GOT3 (cell line): Measurements from ENCODE around the gene CATSPER4.
A peak's percentile ranks its signal among the peaks of the same experiment; 100 is the strongest.

ENCODE experiments used
- DNase-seq: peaks from one replicate; lab custom pipeline; 2025; ENCODE audit warnings: mixed read lengths; lab: John Stamatoyannopoulos, UW

Gene CATSPER4

DNA sequence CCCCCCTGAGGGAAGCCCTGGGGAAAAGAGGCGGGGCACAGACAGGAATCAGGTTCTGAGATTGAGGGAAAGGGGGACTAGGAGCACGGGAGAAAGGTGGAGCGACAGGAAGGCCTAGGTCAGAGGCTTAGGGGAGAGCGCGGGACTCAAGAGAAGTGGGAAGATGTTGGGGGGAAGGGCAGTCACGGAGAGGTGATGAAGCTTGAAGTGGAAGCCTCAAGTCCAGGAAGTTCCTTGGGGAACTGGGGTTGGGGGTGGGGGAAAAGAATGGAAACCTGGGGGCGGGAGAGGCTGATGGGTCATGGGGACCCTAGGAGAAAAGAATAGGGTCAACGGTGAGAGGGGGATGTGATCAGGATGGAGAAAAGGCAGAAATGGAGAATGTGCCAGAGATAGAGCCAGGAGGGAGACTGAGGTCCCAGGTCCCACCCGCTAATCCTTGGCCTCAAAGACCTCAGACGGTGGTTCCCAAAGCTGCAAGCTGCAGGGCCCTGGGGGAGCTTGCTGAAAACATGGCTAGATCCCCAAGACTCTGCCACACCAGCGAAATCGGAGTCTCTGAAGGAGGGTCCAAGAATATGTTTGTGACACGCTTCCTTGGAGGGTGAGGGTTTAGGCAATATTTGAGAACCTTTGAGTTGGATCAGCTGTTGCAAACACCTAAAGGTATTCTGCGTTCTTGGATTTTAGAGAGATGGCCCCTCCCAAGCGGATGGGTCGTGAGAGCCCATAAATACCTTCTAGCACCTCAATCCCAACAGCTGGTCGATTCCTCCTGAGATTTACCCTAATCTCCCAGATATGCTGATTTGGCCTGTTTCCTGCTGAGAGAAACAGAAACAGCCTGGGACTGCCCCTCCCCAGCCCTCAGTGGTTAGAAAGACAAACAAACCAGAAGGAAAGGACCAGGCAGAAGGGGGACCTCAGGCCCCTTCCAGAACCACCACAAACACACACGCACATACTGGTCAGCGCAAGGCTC is 25.2 kb upstream of the CATSPER4 start:
- DNase-seq = no peak

DNA sequence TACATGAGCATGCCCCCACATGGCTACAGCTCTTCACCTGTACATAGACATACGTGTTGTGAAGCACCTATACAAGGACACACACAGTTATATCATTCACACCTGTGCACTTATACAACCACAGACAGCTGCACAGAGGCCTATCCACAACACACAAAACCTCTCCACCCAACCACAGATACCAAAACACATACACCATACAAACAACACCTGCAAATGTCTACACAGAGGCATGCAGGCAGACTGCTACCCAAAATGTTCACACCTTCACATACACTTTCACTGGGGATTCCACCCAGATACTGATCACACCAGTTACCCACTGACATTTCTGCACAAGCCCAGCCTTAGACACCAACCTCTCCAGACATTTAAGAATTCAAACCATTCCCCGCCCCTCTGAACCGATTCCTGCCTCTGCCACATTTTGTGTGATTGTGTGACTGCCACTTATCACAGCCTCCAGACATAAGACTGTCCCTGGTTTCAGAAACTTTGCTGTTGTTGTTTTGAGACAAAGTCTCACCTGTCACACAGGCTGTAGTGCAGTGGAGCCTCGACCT is 23.6 kb upstream of the CATSPER4 start:
- DNase-seq = no peak

DNA sequence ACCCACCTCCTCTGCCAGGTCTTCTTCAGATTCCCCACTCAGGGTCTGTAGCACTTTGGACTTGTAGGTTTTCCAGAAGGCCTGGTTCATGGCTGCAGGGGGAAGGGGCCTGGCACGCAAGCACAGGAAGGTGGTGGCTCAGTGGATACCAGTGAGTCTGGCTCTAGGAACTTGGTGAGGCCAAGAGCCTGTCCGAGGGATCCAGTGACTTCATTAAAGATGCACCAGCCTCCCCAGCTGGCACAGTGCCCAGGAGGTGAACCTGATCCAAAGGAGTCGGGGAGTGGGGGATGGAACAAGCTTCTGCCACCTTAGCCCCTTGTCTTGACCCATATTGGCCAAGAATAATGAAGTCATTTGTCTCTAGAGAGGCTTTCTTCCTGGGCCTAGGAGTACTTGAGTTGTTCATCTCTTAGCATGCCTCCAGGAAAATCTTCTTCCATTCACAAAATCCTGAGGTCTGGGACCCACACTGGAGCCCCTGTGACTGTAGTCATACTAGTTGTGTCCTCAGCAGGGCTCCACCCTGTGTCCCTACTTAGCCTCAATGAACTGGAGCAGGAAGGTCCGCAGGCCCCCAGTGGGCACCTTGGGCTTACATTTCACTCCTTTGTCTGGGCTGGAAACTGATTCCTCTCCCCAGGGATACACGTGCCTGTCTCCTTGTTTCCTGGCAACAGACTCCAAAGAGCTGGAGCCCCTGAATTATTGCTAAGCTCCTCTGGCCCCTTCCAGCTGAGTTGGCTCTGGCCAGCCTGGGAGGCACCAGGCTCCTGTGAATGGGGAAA is 21.8 kb upstream of the CATSPER4 start, which contains the start of gene C1orf232:
Gene C1orf232 (minus strand): TSS at position 554 of the 788 bp plus-strand sequence. CDS start 464 bp downstream, at position 90.
- no peak for DNase-seq

DNA sequence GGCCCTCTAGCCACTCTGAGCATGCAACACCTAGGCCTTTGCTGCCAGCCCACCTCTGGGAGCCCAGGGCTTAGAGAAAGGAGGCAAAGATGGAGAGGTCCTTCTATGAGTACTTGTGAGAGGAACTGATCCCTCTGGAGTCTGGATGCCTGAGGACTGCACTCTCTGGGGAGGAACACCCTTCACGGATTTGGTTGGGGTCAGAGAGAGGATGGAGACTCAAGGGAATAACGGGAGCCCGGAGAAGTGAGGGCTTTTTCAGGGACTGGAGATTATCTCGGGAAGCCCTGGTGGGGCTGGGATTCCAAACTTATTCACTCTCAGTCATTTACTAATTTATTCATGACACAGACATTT is 21.2 kb upstream of the CATSPER4 start:
- no peak for DNase-seq

DNA sequence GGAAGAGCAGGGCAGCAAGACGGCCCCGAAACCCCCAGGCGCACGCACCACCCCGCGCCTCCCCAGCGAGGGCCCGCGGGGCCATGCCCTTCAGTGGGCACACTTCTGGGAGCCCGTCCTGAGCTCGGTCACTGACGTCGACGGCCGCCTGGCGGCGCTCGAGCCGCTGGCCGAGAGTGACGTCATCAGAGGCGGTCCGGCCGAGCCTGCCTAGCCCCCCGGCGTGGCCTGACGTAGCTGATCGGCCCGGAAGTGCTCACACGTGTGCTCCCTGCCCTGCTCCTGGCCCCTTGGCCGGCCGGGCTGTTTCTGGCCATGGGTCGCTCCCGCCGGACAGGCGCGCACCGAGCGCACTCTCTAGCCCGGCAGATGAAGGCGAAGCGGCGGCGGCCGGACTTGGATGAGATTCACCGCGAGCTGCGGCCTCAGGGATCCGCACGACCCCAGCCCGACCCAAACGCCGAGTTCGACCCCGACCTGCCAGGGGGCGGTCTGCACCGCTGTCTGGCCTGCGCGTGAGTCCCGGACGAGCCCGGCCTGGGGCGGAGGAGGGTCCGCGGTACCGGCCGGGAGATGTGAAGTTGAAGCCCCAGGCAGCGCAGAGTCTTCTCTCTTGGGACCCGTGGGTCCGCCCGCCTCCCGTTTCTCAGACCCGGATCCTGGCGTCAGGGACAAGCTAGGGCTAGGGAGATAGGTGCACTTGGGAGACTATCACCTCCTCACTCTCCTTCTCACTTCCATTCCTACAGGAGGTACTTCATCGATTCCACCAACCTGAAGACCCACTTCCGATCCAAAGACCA is 20.5 kb upstream of the CATSPER4 start, which contains the start of gene ZNF593:
Gene ZNF593 (plus strand): TSS at position 240 of the 803 bp plus-strand sequence. CDS start 76 bp downstream, at position 316.
- peak; percentile 72 for DNase-seq

DNA sequence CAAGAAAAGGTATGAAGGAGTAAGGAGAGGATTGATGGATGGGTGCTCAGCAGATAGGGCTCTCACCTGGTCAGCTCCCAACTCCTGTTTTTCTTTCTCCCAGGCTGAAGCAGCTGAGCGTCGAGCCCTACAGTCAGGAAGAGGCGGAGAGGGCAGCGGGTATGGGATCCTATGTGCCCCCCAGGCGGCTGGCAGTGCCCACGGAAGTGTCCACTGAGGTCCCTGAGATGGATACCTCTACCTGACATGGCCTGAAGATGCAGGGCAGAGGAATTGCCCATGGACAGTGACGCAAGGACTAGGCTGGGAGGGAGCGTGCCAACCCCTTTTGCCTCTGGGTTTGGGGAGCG is 20.0 kb upstream of the CATSPER4 start:
- no peak for DNase-seq

DNA sequence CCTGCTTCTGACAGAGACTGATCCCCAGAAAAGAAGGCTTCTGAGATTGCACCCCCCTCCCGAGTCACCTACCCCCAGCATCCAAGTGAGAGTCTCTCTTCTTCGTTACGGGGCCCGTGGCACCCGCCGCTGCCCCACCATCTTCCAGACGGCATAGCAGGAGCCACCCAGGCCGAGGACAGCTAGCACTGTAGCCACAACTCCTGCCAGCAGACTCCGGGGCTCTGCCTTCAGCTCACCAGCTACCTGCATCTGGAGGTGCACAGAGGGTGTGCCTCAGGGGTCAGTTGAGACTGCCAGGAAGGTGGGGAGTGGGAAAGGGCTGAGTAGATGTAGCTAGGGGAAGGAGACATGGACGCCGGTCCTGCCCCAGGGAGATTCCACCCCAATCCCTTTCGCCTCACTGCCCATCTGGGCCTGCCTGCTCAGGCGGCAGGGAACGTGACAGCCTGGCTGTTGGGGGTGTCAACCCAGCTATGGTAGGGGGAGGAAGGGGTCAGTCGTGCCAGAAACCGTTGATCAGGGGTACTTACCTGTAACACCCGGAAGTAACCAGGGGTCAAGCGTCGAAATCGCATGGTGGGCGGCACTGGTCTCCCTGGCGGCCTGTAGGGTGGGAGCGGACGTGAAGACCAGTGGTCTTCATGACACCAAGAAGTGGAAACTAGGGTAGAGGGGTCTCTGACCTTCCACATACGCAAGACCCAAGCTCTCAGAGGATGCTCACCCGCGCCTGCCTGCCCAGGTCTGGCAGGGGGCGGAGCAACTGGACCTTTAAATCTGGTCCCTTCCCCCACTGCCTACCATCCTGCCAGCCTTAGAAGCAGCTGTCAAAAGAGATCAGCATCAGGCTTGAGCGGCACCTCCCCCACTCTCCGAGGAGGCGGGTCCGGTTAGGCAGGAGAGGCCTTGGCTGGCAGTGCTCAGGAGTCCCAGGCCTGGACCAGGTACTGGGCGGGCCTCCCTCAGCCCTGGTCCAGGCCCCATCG is 19.0 kb upstream of the CATSPER4 start, which contains the start of gene ZNF593OS:
Gene ZNF593OS (minus strand): TSS at position 749 of the 989 bp plus-strand sequence. CDS start 171 bp downstream, at position 578.
- DNase-seq = no peak

DNA sequence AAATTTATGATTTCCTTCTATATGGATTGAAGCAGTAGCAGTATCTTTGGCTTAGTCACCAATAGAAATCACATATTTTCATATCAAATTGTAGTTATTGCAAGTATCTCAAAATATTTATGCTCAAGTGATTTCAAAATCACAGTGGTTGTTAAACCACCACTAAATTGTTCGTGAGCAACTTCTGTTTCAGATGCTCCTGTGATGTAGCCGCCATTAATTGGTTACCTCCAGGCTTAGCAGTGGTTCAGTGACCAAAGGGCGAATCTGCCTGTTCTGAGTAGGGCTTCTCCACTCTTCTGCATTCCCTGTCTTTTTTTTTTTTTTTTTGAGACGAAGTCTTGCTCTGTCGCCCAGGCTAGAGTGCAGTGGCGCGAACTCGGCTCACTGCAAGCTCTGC is 15.1 kb upstream of the CATSPER4 start:
- no peak for DNase-seq

DNA sequence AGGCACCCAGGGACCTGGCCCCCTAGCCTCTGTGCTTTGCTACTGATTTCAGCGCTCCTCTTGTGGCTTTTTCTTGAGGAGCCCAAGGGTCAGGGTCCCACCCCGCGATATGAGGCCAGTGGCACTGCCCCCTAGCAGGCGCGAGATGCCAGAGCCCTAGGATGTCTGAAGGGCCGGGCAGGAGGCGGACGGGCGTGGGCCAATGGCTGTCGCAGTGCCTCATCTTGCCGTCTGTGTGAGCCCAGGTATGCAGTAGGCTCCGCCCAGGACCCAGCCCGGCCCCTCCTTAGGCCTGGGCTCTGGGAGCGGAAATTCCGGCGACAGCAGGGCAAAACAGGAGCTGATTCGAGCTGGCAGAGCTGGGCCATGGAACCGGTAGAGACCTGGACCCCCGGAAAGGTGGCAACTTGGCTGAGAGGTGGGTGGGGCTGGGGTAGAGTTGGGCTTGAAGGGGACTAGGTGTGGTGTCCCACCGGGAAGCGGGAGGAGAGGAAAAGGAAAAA is 13.2 kb upstream of the CATSPER4 start, which contains the start of gene CNKSR1:
Gene CNKSR1 (plus strand): TSS at position 310 of the 503 bp plus-strand sequence. CDS start 57 bp downstream, at position 367.
- no peak for DNase-seq

DNA sequence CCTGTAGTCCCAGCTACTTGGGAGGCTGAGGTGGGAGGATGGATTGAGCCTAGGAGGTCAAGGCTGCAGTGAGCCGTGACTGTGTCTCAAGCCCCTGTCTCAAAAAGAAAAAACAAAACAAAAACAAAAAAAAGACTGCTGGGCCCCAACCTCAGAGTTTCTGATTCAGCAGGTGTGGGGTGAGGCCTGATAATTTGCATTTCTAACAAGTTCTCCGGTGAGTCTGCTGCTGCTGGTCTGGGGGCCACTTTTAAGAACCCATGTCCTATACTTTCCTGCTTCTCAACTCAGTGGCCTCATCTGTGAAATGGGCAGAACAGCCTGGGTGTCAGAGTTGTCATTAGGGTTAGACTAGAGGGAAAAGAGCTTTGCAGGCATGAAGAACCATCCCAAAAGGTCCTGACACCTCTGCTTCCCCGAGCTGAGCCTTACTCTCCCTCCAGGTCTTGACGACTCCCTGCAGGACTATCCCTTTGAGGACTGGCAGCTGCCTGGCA is 10.3 kb upstream of the CATSPER4 start:
- DNase-seq = no peak

DNA sequence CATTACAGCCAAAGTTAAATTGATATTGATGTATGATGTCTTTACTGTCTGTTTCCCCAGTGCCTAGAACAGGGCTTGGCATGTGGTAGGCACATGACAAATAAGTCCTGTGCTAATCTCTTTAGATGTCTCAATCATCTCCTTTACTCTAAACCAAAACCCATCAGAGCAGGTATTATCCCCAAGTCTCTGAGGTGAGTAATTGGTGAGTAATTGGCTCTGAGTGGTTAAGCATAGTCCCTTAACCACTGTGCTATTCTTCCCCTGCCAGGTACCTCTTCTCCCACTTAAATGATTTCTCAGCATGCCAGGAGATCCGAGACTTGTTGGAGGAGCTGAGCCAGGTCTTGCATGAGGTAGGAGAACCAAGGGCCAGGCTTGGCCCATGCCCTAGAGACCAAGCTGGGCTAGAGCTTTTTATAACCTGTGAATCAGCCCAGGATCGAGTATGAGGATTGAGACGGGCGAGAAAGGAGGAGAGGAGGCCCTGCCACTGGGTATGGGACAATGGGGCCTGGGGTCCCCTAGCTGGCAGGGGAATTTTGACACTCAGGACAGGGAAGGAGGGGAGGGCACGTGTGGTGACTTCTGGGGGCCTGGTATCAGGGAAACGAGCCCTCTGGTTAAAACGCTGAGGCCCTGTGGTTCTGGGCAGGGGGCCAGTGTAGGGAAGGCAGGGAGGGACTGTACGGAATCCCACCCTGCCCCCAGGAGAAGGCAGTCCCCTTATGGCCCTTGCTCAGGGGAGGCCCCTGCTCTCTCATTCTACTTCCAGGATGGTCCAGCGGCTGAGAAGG is 8.6 kb upstream of the CATSPER4 start:
- DNase-seq = no peak

DNA sequence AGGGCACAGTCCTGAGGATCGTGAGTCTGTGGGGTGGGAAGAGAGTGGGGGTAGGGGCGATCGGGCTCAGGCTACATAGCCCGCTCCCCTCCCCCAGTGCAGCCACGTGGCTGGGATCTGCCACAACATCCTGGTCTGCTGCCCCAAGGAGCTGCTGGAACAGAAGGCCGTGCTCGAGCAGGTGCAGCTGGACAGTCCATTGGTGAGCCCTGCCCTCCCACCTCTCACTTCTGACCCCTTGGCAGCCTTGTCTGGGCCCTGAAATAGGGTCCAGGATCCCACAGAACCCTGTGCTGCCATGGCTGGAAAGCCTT is 8.1 kb upstream of the CATSPER4 start:
- no peak for DNase-seq

DNA sequence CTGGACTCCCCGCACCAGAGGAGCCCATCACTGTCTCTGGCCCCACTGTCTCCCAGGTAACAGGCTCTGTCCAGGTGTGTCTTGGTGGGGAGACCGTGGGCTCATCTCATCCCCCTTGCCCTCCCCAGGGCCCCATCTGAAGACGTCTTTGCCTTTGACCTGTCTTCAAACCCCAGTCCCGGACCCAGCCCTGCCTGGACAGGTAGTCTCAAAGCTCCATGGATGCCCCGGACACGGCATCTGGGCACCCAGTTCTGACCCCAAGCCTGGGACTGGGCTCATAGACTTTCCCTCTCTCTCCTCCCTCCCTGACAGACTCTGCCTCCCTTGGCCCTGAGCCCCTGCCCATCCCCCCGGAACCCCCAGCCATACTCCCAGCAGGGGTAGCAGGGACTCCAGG is 6.3 kb upstream of the CATSPER4 start:
- no peak for DNase-seq

DNA sequence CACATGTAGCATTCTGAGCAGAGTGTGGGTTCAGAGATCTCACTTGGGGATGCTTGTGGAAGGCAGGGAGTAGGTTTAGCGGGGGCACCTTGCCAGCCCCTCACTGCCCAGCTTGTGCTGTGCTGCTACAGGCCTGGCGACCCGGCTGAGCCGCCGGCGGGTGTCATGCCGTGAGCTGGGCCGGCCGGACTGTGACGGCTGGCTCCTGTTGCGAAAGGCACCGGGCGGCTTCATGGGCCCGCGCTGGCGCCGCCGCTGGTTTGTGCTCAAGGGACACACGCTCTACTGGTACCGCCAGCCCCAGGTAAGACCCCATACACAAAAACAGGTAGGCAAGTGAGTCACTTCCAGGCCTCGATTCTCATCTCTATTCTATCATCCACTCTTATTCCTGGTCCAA is 5.5 kb upstream of the CATSPER4 start:
- no peak for DNase-seq

DNA sequence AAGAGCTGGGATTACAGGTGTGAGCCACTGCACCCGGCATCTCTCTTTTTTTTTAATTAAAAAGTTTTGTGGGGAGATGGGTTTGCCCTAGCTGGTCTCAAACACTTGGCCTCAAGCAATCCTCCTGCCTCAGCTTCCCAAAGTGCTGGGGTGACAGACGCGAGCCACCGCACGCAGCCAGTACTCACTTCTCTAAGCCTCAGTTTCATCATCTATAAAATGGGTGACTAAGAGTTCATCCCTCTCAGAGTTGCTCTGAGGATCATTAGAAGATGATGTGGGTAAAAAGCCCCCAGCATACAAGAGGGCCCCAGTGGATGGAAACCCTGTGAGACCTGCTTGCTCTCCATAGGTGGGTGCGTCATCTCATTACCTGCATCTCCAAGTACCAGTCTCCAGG is 2.5 kb upstream of the CATSPER4 start:
- DNase-seq = no peak

DNA sequence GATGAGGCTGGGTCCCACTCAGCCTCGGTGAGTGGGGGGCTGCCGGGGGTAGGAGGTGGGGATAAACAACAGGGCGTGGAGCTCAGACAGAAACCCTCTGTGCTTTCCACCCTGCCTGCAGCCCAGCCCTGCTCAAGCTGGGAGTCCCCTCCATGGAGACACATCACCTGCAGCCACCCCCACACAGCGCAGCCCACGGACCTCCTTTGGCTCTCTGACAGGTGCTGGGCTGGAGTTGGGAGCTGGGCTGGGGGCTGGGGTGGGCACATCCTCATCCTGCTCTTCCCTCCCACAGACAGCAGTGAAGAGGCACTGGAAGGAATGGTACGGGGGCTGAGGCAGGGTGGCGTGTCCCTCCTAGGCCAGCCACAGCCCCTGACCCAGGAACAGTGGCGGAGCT is 1.9 kb upstream of the CATSPER4 start:
- DNase-seq = no peak

DNA sequence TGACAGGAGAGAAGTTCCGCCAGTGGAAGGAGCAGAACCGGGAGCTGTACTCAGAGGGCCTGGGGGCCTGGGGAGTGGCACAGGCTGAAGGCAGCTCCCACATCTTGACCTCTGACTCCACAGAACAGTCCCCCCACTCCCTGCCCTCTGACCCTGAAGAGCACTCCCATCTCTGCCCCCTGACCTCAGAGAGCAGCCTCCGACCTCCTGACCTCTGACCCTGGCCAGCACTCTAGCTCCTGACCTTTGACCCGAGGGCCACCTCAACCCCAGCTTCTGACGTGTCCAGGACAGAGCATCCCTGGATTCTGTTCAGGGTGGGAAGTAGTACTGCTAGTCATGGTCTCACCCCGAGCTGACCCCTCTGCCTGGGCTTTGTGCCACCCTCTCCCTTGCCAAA is 1.1 kb upstream of the CATSPER4 start:
- DNase-seq = no peak

DNA sequence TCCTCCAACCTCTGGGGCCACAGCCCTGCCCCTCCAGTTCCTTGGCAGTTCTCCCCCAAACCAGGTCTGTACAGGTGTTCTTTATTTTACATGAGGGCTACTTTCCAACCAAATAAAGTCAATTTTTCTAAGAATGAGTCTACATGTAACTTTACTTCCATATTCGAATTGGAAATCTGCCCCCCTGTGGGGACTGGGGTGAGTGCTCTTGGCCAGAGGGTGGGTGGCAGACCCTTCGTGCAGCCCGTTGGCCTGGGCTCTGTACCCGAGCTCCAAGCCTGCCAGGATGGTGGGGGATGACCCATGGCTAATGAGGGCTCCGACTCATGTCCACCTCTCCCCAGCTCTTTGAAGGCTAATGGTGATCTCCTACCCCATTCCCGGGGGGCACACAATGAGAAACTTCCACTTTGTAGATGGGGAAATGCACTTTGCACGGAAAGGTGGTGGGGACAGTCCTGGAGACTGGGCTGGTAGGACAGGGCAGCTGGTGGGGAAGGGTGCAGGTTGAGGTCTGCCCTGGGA is 589 bp upstream of the CATSPER4 start:
- no peak for DNase-seq

DNA sequence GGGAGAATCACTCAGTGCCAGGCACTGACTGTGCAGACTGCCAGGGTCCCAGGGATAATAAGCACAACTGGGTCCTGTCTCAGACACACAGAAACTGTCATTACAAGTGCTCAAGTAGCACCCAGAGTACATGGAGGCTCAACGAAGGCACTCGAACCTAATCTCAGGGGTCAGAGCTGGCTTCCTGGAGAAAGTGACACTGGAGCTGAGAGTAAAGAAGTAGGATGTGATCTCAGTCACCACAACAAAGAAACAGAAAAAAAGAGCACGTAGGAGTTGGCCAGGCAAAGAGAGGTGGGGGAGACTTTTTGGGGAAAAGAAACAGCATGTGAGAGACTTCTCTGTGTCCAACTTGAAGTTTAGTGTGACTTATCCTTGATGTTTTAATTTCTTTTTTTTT is 1.3 kb downstream of the CATSPER4 start:
- no peak for DNase-seq
